ENCODE results near the gene RFTN1.

The RFTN1 gene

DNA sequence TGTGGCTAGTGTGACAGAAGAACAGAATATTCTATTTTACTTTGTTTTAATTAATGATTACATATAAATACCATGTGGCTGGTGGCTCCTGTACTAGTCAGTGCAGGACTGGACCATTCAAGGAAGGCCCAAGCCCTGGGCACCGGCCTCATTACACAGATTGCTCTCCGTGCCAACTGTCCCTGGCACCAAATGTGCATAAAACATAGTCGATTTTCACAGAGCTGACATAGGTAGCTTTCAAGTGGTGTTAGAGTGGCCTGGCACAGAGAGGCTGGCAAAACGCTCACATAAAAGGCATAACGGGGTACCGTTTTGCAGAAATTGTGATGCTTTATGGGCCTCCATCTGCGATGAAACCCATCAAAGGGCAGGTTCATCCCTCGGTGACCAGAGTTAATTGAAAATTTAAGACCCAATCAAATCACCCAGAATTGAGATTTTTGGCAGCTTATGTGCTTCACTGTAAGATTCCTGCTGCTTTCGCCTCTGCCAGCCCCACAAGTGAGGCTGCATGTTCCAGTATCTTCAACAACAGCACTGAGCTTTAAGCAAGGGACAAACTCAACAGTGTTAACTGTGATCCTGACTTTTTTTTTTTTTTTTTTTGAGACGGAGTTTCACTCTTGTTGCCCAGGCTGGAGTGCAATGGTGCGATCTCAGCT lies 25.9 kb downstream of the RFTN1 start:
- no peak for DNase-seq (ENCODE audit: low read depth in 2 of 2, low spot score in 1 of 2)

DNA sequence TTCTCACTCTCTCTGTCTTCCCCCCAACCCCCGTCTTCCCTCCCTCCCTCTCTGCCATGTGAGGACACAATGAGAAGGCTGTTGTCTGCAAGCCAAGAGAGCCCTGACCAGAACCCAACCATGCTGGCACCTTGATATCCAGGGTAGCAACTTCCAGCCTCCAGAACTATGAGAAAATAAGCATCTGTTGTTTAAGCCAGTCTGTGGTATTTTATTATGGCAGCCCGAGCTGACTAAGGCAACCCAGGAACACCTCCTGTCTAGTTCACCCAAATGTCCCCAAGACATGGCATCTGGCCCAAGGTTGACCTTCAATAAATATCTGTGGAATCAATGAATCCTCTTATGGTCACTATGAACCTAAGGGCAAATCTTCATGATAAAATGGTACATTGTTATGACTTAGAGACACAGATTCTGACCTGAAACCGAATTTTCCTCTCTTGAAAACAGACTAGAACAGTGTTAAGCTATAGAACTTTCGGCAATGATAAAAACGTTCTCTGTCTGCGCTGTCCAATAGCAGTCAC lies 26.5 kb downstream of the RFTN1 start:
- no peak for DNase-seq (ENCODE audit: low read depth in 2 of 2, low spot score in 1 of 2)

DNA sequence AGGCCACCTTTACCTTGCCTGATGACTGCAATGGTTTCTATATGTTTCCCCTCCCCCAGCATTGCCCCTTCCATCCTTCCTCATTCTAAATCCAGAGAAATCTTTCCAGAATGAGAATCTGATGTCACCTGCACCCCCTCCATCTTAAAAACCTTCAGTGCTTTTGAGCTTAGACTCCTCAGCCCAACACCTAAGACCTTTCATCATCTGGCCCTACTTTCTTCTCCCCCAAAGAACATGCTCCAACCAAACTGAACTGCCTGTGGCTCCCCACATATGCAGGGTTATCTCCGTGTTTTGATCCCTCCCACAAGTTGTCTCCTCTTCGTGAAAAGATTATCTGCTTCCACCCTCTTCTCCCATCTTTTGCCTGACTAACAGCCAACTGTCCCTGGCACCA lies 27.3 kb downstream of the RFTN1 start:
- DNase-seq (ENCODE audit: low read depth in 2 of 2, low spot score in 1 of 2), result no peak

DNA sequence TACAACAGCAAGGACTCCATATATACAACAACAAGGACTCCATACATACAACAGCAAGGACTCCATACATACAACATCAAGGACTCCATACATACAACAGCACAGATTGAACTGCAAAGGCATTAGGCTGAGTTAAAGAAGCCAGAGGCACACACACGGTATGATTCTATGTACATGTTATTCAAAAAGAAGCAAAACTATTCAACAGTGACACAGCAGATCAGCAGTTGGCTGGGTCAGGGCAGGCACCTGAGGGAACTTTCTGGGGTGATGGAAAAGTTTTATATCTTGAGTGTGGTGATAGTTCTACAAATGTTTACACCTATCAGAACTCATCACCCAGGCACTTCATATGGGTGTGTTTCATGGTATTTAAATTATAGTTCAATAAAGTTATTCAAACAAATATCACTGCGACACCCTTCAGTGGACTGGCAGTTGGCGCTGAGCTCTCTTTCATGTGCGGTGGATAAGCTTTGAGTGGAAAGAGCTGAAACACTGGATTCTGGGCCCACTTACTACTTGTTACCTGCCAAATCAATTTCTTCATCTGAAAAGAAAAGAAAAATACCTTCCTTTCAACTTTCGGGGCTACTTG lies 28.0 kb downstream of the RFTN1 start:
- no peak for DNase-seq (ENCODE audit: low read depth in 2 of 2, low spot score in 1 of 2)

DNA sequence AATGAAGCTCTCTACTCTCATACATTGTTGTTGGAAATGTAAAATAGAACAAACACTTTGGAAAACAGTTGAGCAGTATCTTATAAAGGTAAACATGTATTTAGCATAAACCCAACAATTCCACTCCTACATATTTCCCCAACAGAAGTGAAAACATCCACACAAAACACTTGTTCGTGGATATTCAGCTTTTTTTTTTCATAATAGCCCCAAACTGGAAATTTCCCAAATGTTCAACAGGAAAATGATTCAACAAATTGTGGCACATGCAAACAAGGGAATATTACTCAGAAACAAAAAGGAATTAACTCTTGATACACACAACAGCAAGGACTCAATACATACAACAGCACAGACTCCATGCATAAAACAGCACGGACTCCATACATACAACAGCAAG lies 28.5 kb downstream of the RFTN1 start:
- DNase-seq (ENCODE audit: low read depth in 2 of 2, low spot score in 1 of 2), result no peak

DNA sequence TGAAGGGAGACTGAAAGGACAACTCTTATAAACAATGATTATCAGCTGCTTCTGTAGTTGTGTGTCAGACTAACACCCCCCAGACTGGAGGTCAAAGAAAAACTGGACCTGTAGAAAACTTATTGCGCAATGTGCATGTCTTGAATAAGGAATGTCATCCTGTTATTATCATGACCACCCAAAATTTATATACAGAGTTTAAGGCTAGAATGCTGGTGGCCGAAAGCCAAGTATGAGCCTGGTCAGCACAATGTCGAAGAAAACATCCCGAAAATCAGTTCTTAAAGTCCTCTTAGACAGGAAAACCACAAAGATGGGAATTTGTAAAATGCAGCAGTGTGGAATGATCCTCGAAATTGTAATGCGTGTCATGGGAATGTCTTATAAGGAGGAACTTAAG lies 29.3 kb downstream of the RFTN1 start:
- DNase-seq (ENCODE audit: low read depth in 2 of 2, low spot score in 1 of 2), result no peak

DNA sequence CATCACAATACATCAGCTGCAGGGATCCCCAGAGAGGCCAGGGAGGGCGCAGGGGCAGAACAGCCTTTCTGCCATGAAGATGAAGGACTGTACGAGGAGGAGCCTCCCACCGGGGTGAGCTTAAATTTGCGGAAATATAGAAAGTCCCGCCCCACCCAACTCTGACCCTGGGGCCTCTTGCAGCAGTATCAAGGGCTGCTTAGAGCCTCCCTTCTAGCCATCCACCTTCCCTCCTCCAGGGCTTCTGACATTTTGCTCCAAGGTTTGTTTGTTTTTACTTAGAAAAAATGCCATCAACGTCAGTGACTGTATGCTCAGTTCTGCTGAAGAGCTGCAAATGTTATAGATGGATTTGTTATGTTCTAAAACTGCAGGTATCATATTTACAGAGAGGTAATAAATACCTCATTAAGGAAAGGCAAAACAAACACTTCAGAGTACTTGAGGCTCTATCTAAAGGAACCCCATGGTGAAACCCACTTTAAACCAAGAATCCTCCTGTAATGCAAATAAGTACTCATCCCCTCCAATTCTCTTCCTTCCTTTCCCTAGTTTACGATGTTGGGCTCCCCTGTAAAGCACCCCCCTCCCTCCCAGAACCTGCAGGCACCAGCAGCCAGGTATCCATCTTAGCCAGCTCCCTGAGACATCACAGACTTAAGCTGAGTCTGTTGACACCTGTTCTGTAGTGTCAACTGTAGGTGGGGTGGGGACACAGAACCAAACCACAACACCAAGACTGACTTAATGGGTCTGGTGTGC lies 30.5 kb downstream of the RFTN1 start:
- no peak for DNase-seq (ENCODE audit: low read depth in 2 of 2, low spot score in 1 of 2)

DNA sequence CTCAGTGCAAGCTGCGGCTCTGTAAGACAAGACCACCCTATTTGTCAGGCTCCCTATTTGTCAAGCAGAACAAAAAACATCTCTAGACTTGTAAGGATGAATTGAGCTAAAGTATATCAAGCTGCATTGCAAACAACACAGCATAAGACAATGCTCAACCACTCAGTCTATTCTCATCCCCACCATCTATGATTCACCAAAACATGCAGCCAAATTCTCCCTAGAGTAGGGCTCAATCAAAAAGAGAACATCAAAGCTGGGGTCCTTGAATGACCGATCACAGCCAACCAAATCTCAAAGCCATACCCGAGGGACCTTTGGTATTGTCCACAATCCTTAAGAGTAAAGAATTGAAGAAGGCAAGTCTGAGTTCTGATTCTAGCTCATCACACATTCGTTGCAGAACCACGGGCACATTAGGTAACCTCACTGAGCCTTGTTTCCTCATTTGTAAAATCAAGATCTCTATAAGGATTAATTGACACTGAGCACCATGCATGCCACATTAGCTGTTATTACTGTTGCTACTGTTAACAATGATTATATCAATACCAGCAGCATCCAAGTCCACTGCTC lies 31.2 kb downstream of the RFTN1 start:
- no peak for DNase-seq (ENCODE audit: low read depth in 2 of 2, low spot score in 1 of 2)

DNA sequence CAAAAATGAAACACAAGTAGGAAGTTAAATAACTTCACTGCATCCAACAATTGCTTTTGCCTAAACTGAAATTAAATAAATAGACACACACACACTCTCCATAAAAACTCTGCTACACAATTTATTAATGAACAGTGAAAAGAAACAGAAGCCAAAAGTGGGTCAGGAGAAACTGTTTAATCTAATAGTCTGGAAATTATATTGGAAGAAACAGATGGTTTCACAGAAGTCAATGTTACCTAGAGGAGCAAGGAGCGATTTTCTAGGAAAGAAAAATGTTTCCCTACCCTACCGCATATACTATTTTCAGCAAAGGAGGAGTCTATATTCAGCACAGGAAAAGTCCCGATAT lies 32.0 kb downstream of the RFTN1 start:
- no peak for DNase-seq (ENCODE audit: low read depth in 2 of 2, low spot score in 1 of 2)

DNA sequence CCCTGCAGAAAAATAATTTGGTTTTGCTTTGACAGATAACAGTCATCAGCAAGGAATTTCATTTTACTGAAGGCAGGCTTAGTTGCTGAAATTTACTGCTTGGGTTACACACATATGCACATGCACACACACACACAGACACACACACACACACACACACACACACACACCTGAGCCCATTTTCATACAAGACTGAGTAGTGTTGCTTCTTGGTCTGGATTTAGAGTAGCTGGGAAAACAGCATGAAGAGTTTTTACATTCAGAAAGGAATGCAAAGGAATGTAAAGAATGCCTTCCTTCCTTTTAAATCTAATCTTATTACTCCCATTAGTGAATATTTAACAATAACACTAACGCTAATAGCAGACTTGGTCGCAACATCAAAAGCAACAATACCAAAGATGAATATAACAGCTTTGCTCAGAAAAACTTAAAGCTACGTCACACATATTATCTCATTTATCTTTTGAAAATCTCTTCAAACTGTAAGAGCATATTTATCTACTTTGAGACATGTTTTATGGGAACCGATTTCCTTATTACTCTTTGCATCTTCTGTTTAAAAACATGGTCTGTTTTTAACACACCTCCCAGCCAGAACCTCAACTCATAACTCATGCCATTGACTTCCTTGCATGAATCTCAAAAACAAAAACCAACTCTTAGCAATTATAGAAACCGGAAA lies 32.5 kb downstream of the RFTN1 start:
- no peak for DNase-seq (ENCODE audit: low read depth in 2 of 2, low spot score in 1 of 2)

DNA sequence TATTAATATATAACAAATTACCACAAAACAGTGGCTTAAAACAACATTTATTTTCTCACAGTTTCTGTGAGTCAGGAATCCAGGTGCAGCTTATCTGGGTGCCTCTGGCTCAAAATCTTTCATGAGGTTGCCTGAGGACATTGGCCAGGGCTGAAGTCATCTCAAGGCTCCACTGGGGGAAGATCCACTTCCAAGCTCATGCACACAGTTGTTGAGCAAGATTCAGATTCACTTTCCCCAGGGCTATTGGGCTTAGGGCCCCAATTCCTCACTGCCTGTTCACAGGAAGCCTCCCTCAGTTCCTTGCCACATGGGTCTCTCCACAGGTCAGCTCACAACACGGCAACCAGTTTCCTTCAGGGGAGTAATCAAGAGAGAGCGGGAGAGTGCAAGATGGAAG lies 35.0 kb downstream of the RFTN1 start:
- no peak for DNase-seq (ENCODE audit: low read depth in 2 of 2, low spot score in 1 of 2)

DNA sequence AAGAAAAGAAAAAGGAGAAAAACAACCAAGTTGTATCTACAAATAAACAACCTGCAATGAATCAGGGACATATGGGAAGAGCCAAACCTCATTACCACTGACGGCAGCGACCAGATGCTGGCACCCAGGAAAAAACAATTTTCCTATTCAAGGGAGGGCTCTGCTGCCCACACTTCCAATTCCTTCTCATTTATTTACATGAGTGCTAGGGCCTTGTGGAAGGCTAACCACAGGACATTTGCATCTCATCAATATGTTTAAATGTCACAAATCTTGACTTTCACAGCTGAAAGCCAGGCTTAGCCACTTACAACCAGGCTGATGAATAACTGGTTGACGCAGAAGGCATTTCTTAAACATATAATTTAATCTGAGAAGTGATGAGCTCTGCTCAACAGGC lies 36.0 kb downstream of the RFTN1 start:
- DNase-seq (ENCODE audit: low read depth in 2 of 2, low spot score in 1 of 2), result no peak

DNA sequence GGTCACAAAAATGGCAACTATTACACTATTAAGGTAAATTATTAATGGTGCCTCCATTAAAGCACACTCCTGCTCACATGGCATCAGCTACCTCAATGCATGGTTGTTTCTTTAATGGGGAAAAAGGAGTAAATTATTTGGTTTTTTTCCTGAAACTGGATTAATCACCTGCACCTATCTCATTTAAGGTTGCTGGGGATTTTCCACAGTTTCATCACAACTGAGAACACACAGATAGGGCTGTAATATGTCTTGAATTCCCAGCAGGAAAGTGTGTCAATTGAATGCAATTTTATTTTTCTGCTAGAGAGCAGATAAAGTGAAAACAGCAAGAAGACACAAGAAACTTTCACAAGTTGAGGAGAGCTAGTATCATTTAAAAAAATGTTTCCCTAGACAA lies 36.4 kb downstream of the RFTN1 start:
- no peak for DNase-seq (ENCODE audit: low read depth in 2 of 2, low spot score in 1 of 2)

DNA sequence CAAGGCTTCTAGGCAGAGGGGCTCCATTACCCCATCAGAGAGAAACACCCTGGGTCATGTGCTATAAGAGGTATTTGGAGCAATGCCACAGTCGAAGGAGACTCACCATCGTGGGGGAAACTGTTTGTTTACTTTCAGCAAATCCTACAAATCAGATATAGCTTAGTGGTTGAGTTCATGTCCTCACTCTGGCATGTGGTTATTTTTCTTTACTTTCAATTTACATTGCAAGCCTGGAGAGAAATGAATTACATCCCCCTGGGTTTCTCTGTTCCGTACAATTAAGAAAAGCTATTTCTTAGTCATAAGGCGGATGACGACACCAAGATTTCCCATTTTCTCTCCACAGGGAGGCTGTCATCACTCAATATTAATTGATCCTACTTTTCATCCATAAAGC lies 36.9 kb downstream of the RFTN1 start:
- DNase-seq (ENCODE audit: low read depth in 2 of 2, low spot score in 1 of 2), result no peak

DNA sequence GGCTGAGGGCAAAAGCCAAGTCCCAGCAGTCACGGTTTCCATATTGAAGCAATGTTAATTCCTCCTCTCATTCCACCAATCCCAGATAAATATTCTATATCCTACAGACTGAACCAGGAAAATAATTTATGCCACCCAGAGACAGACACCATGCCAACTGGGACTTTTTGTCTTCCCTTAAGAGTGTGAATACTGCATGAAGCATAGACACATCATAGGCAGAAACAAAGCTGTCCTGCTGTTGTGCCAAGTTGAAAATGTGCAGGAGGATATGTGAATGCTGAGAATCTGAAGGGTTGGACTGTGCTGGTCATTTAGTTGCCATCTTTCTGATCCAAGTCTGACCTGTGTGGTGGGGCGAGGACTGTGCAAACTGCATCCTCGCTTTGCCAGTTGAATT lies 37.7 kb downstream of the RFTN1 start:
- DNase-seq (ENCODE audit: low read depth in 2 of 2, low spot score in 1 of 2), result no peak

DNA sequence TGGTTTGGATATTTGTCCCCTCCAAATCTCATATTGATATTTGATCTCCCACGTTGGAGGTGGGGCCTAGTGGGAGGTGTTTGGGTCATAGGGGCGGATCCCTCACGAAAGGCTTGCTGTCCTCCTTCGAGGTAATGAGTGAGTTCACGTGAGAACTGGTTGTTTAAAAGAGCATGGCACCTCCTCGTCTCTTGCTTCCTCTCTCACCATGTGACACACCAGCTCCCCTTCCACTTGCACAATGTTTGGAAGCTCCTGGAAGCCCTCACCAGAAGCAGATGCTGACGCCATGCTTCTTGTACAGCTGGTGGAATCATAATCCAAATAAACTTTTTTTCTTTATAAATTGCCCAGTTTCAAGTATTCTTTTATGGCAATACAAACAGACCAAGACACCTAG lies 38.6 kb downstream of the RFTN1 start:
- no peak for DNase-seq (ENCODE audit: low read depth in 2 of 2, low spot score in 1 of 2)

DNA sequence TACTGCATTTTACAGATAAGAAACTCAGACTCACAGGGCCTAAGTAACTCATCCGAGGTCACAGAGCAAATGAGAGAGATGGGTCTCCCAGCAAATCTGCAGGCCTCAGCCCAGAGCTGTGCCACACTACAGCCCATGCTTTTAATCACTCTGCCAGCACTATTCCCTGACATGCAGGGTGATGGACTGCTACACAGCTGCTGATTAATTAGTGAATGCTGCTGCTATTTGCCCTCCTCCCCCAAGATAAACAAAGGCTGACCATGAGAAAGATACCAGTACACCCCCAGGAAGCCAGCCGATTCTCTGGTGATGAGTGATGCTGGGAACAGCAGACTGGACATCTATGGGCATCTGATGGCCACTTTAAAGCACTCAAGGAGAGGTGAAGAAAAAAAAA lies 39.3 kb downstream of the RFTN1 start:
- no peak for DNase-seq (ENCODE audit: low read depth in 2 of 2, low spot score in 1 of 2)

DNA sequence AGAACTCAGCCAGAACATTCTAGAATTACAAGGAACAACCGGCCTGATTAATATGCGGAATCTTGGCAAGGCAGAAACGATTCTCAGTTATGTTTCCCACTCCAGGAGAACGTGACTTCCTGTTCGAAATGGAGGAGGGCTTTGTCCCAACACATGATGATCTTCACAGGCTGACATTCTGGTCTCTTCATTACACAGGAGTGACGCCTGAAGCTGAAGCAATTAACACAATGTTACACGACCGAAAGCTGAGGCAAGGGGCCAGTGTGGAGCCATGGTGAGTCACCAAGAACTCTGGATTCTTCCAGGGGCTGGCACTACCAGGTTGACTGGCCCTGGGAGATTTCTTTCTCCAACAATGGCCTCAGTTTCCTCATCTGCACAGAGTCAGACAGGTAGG lies 40.9 kb downstream of the RFTN1 start:
- DNase-seq (ENCODE audit: low read depth in 2 of 2, low spot score in 1 of 2), result no peak

DNA sequence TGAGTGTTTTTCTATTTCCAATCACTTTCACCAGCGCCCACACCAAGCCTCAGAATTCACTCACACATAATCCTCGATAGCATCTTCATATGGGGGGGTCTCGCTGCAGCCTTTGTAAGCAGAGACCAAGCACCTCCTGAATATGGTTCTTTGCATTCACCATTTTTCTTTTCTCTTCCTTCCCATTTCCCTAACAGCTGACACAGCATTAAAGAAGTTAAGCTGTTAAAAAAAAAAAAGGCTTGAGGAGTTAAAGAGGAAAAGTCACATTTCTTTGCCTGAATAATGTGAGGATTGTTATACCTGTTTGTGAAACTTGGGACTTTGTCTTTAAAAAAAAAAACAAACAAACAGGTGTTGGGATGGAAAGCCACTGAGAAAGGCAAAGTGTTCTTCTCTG lies 41.6 kb downstream of the RFTN1 start:
- no peak for DNase-seq (ENCODE audit: low read depth in 2 of 2, low spot score in 1 of 2)

DNA sequence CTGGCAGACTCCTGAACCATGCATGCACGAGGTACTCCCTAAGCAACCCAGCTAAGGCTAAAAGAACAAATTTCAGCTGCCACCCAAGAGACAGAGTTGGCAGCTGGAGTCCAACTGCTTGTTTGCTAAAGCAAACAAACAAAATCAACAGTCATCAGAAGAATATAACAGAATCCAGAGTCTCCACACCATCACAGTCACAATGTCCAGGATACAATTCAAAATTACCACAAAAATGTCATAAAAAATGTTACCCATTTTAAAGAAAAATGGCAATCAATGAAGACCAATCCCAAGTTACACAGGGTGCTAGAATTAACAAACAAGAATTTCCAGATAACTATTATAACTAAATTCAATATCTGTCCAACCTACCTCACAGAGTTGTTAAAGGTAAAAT lies 42.9 kb downstream of the RFTN1 start:
- no peak for DNase-seq (ENCODE audit: low read depth in 2 of 2, low spot score in 1 of 2)

DNA sequence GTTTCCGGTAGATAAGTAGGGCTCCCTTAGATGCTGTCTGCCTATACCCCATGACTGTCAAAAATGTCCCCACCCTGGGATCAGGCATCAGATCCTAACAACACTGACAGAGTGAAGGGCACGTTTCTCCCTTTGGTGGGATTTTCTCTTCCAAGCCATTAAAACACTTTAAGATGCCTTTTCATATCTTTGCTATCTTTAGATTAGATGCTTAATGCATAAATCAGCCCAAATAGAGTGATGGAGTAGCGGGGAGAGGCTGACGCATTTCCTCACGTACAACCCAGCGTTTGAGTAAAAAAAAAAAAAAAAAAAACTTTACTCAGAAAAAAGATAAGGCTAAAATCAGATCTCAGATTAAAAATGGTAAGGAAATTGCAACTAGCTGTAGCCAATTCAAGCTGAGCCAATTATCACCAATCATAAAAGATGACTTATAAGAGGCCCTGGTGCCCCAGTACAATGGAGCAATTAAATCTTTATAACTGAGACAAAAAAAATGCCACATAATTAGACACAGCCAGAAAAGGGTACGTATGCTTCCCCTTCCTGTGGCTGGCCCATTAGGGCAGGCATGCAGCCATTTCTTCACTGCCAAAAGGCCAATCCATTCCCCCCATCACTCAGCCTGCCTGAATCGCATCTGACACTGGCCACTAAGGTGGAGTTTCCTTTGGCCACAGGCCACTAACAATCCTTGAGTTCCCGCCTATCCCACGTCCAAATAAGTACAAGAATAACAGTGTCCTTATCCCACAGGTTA lies 45.0 kb downstream of the RFTN1 start:
- no peak for DNase-seq (ENCODE audit: low read depth in 2 of 2, low spot score in 1 of 2)

Measured in stimulated activated CD8-positive, alpha-beta memory T cell treated with anti-CD3 and anti-CD28 coated beads, Interleukin-4, amount 100 ng/mL, for 4 hours (primary cell).